Endometrial microvascular endothelial cells (primary cell): ENCODE data around the gene PES1. TPM values are rescaled to one million over a fixed set of nuclear protein-coding genes. Genes with fewer than 3 reads are reported as not detected.
"Not testable (repeated sequence)": the region's sequence is repeated elsewhere in the genome, so short reads cannot be mapped to it uniquely, and the experiment has no call there.

Experiments
- in situ Hi-C: cut with HindIII; loops from 2 replicates; pipeline ENCODE4 v1.10.0; 2017; ENCODE audit warnings: low sequenced_read_pairs, low pct_unique_long_range_greater_than_20kb; ENCODE audit errors: inconsistent ontology term
- total RNA-seq: library from RNA; depleted of rRNA; stranded (reverse); fragments of >200 nt; gene quantifications from one replicate; pipeline ENCODE4 v1.2.3, GENCODE V29; 2015; ENCODE audit errors: inconsistent ontology term

PES1 gene
- total RNA-seq, 1 donor from 2014 or later: 88.8 TPM

DNA sequence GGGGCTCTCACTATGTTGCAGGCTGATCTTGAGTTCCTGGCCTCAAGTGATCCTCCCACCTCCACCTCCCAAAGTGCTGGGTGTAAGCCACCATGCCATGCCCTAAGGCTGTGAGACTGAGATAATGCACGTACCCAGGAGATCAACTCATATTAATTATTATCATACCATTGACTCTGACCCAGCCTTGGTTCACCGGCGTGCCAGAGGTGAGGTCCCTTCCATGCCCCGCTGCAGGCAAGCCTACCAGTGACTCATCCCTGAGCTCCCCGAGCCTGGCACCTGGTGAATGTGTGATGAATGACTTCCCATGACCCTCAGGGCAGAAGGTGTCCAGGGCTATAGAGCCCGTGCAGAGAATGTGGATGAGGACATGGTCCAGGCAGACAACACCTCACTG, 29.3 kb downstream of the PES1 start:
- in situ Hi-C loops: no loop called here

DNA sequence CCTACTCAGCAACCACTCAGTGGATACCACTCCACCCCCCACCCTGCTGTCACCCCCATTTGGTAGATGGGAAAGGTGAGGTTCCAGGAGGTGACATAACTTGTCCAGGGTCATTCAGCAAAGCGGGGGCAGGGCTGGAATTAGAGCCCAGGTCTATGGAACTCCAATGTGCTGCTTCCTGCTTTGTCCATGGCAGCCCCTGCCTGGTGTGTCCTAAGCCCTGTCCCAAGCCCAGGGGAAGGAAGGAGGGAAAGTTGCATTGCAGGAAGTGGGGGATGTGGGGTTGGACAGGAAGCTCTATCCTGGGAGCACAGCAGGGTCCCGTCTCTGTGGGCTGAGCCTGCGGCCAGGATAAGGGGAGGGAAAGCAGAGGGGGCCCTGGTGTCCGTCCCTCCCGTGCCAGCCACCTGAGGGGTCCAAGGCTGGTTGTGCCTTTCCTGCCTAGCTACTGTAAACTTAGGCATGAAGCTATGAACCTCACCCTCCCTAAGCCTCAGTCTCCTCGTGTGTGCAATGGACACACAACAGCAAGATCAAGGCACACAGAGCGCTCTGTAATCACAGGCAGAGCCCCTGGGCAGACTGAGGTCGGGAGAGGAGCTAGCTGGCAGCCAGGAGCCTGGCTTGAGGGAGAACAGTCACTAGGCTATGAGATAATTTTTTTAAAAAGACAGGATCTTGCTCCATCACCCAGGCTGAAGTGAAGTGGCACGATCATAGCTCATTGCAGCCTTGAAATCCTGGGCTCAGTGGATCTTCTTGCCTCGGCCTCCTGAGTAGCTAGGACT, 30.1 kb downstream of the PES1 start:
- in situ Hi-C loops: no loop called here

DNA sequence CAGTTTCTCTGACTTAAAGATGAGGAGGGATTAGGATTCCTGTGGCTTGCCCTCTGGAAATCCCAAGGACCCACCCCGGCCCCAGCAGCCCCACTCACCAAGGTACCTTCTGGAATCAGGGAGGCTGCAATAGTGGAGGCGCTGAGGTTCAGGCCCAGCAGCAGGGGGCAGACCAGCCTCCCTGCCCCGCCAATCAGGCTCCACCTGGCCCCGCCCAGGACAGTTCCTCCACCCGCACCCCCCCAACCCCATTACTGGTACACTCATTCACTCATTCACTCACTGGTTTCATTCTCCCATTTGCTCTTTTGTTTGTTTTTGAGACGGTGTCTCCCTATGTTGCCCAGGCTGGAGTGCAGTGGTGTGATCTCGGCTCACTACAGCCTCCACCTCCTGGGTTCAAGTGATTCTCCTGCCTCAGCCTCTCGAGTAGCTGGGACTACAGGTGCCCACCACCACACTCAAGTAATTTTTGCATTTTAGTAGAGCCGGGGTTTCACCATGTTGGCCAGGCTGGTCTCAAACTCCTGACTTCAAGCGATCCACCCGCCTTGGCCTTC, 31.0 kb downstream of the PES1 start:
- in situ Hi-C loops: not testable (repeated sequence)

DNA sequence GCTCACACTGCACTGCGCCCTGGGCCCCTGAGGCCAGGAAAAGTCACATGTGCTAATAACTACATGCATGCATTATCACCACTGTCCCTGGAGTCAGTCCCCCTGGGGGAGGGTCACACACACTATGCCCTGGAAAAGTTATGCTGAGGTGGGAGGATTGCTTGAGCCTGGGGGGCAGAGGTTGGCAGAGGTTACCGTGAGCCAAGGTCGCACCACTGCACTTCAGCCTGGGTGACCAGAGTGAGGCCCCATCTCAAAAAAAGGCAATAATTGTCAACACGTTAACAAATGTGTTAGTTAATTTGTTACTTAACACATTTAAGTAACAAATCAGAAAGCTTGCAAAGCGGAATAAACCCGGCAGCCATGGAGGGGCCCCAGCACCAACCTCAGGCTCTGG, 31.8 kb downstream of the PES1 start:
- in situ Hi-C loops: no loop called here

DNA sequence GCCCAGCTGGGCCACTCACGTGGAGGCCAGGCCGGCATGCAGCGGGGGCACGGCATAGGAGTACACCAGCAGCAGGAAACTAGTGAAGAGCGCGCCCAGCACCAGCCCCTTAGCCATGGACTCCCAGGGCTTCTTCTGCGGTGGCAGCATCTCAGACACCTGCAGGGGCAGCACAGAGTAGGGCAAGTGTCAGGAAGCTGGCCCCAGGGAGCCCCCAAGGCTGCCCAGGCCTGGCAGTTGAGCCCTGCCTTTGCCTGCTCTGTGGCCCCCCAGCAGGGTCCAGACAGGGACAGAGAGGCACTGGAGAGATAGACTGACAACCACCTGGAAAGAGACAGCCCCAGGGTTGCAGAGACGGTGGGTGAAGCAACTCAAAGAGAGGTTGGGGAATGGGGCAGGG, 34.5 kb downstream of the PES1 start:
- in situ Hi-C loops: no loop called here

DNA sequence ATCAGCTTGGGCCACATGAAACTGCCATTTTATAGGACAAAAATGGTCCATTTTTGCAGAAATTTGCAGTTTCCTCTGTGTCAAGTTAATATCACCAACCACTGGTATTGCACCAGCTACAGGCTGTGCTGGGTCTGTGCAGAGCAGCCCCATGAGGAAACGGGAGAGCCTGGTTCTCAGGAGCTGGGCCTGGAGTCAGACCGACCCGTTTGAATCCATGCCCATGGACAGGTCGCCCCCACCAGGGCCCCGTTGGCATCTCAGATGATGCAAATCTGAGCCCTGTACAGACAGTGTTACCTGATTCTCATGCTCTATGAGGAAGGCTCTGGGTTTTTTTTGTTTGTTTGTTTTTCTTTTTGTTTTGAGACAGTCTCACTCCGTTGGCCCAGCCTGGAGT, 35.3 kb downstream of the PES1 start:
- in situ Hi-C loops: no loop called here

DNA sequence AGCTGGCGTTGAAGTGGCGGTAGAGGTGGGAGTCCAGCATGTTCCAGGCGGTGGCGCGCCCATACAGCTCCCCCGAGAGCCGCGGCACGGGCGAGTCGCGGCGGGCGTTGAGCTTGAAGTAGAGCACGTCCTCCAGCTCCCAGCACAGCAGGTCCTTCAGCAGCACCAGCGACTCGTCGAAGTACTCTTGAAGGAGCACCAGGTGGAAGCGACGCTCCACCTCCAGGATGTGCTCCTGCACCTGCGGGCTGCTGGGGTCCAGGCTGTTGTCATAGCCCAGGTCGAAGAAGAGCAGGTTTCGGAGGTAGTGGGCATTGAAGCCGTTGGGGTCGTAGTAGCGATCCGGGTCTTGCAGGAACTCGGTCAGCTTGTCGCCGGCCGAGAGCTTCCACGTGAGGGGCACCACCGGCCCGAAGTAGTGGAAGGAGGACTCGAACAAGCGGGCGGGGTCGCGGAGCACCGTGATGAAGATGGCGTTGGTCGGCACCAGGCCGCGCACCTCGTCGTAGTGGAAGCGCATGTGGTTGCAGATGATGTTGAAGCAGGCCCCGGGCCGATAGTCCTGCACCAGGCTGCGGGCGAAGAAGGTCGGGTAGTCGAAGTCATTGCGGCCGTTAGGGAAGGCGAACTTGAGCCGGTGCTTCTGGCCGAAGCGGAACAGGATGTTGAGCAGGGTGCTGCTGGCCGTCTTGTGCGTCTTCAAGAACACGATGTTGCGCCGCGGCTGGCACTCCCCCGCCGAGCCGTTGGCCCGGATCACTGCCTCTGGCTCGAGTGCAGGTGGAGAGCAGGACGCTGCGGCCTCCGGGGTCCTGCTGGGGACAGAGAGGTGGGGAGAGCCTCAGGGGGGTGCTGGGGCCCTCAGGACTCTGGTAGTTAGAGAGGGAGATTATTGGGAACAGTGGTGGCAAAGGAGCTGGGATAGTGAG, 36.2 kb downstream of the PES1 start:
- in situ Hi-C loops: no loop called here

DNA sequence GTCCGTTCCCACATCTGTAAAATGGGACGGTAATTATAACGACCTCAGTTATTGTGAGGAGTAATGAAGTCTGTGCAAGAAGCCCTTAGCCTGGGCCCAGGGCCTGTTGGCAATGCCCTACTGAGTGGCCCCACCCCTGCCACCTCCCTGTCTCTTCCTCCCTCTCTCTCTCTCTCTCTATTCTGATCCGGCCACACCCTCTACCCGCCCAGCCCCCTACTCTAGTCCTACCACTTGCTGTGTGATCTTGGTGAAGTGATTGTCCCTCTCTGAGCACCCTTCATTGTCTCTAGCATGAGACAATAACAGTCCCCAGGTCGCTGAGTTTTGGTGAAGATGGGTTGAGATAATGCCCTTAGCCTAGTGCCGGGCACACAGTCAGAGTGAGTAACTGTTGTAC, 37.7 kb downstream of the PES1 start:
- in situ Hi-C loops: no loop called here

DNA sequence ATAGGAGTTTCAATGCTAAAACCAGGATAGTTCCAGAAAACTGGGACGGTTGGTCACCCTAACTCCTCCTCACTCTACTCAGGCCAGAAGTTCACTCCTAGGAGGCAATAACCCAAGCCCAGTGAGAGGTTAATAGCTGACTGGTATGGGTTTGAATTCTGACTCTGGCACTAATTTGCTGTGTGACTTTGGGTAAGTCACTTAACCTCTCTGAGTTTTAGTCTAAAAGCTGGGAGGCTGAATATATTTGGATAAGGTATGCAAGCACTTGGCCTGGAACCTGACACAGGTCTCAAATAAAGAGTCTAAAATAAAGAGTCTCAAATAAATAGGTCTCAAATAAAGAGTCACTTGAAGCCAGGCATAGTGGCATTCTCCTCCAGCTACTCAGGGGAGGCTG, 39.0 kb downstream of the PES1 start:
- in situ Hi-C loops: no loop called here

DNA sequence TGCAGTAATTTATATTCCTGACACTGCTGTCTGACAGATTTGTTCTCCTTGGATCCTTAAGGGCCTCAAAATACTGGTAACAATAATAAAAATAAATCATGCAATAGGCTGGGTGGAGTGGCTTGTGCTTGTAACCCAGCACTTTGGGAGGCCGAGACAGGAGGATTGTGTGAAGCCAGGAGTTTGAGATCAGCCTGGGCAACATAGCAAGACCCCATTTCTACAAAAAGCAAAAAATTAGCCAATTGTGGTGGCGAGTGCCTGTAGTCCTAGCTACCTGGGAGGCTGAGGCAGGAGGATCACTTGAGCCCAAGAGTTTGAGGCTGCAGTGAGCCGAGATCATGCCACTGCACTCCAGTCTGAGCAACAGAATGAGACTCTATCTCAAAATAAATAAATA, 39.9 kb downstream of the PES1 start:
- in situ Hi-C loops: not testable (repeated sequence)

DNA sequence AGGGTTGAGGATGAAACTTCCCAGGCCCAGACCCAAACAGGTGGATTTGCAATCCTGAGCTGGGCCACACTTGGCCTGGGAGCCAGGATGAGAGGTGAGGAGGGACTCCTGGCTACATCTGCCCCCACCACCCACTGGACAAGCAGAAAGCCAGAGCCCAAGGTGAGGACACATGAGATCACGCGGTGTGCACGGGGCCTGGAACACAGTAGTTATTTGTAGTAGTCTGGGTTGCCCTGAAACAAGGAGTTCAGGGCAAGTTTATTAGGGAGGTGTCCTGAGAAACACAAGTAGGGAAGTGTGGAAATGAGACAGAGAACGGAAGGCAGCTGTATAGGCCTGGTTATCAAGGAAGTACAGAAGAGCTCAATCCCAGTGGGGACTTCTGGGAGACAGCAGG, 44.5 kb downstream of the PES1 start:
- in situ Hi-C loops: no loop called here

DNA sequence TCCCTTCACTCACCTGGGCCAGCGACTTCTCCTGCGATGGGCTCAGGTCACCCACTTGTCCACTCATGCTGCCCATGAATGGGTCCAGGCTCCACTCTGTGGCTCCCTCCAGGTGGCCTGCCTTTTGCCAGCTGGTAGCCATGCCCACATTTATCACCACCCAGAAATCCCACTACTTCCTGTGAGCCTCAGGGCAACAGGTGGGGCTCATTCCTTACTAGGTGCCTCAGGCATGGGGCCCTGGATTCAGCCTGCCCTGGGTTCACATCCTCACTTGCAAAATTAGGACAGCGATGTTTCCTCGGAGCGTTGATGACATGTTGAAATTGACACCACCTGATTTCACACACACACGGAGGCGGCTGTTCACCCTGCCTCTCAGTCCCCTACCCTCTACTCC, 45.1 kb downstream of the PES1 start, which contains the start of gene SEC14L6:
Gene SEC14L6, minus strand, starts transcription at position 126 of the 400 bp plus-strand sequence. Its CDS starts 59 bp downstream, at position 67.
- in situ Hi-C loops: no loop called here

DNA sequence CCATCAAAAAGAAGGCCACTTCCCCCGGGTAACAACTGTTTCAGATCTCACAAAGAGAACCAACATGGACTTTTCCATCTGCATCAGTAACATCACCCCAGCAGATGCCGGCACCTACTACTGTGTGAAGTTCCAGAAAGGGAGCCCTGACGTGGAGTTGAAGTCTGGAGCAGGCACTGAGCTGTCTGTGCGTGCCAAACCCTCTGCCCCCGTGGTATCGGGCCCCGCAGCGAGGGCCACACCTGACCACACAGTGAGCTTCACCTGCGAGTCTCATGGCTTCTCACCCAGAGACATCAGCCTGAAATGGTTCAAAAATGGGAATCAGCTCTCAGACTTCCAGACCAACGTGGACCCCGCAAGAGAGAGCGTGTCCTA, 48.9 kb downstream of the PES1 start:
- in situ Hi-C loops: no loop called here

DNA sequence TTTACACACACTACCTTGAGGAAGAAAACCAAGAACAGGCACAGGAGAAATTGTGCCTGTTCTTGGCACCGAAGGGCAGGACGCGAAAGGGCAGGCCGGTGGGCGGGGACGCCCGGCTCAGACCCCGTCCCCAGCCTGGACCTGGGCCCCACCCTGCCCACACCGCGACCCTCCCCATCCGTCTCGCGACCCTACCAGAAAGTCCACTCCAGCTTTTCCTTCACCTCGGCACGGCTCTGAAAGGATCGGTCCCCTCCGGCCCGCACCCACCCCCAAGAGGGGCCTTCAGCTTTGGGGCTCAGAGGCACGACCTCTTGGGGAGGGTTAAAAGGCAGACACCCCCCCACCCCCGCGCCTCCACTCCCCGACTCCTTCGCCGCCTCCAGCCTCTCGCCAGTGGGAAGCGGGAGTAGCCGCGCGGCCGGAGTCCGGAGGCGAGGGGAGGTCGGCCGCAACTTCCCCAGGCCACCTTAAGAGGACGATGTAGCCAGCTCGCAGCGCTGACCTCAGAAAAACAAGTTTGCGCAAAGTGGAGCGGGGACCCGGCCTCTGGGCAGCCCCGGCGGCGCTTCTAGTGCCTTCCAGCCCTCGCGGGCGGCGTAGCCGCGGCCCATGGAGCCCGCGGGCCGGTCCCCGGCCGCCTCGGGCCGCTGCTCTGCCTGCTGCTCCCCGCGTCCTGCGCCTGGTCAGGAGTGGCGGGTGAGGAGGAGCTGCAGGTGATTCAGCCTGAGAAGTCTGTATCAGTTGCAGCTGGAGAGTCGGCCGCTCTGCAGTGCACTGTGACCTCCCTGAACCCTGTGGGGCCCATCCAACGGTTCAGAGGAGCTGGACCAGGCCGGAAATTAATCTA, 49.5 kb downstream of the PES1 start:
- in situ Hi-C loops: no loop called here

DNA sequence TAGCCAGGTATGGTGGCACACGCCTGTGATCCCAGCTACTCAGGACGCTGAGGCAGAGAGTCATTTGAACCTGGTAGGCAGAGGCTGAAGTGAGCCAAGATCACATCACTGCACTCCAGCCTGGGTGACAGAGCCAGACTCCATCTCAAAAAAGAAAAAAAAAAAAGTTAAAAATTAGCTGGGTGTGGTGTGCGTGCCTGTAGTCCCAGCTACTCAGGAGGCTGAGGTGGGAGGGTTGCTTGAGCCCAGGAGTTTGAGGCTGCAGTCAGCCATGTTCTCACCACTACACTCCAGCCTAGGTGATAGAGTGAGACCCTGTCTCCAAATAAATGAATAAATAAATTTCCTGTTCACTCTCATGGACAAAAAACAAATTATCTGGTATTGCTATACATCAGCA, 50.2 kb downstream of the PES1 start:
- in situ Hi-C loops: not testable (repeated sequence)

DNA sequence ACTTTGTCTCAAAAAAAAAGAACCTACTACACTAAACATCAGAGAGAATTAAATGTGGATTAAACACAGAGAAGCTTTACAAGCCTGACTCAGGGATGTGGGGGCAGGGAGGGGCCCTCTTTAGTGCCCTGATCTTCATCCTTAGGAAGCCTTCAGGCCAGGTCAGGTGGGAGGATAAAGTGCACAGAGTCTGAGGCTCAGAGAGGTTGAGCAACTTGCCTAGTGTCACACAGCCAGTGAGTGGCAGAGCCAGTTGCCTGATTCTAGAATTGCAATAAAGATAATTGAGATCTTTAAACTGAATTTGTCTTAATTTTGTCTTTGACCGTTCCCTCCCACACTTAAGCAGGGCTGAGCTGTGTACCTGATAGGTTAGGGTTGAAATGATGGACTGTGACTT, 52.3 kb downstream of the PES1 start:
- in situ Hi-C loops: no loop called here

DNA sequence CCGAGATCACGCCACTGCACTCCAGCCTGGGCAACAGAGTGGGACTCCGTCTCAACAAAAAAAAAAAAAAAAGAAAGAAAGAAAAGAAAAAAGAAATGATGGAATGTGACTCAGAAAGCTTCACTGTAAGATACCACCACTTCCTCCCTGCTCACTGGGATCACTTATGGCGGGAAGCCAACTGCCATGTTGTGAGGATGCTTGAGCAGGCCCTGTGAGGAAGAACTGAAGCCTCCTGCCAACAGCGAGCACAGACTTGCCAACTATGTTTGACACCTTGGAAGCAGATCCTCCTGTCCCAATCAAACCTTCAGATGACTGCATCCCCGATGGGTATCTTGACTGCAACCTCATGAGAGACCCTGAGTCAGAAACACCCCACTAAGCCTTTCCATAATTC, 53.4 kb downstream of the PES1 start:
- in situ Hi-C loops: no loop called here

DNA sequence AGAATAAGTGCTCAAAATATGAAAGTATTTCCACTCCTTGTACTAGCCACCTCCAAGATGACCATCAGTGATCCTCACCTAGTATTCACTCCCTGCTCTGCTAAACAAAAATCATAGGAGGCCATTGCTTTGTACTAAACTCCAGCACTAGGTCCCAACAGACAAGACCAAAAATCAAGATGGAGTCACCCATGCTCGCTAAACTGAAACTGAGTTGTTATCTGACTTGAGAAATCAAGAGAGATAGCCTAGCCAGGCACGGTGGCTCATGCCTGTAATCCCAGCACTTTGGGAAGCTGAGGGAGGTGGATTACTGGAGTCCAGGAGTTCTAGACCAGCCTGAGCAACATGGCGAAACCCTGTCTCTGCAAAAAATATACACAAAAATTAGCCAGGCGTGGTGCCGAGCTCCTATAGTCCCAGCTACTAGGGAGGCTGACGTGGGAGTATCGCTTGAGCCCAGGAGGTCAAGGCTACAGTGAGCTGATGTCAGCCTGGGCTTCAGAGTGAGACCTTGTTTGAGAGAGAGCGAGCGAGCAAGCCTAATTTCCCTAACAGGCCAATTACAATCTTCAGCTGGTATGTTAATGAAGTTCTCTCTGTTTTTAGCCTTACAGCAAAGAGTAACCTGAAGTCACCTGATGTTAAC, 54.5 kb downstream of the PES1 start:
- in situ Hi-C loops: no loop called here
